NCI-H2196 (cell line): ENCODE measurements around the gene C6orf136.

ENCODE experiments used
- DNase-seq: peaks from one replicate; lab custom pipeline; 2025; ENCODE audit not compliant: unreplicated experiment; lab: John Stamatoyannopoulos, UW

The C6orf136 gene

GRCh38 chr6:30615958-30616810 lies 30.7 kb upstream of the C6orf136 start:
- DNase-seq = peak; percentile 26

- peak; percentile 99 for DNase-seq
Observed at GRCh38 chr6:30616811-30617564, 29.9 kb upstream of the C6orf136 start, which contains the start of gene PPP1R10. PPP1R10 (minus strand) TSS chr6:30617243; CDS start chr6:30609944, 7,299 bp downstream.

- peak; percentile 95 for DNase-seq
Observed at GRCh38 chr6:30617565-30618269, 29.2 kb upstream of the C6orf136 start, which contains the start of gene MRPS18B. MRPS18B (plus strand) TSS chr6:30617840; CDS start chr6:30617866, 26 bp downstream.

- DNase-seq = no peak
Observed at GRCh38 chr6:30618270-30618797, 28.6 kb upstream of the C6orf136 start.

GRCh38 chr6:30619561-30619960 lies 27.4 kb upstream of the C6orf136 start:
- no peak for DNase-seq

- no peak for DNase-seq
Observed at GRCh38 chr6:30625511-30625910, 21.4 kb upstream of the C6orf136 start.

- peak; percentile 87 for DNase-seq
Observed at GRCh38 chr6:30626484-30627366, 20.2 kb upstream of the C6orf136 start, which contains the start of gene ATAT1. ATAT1 (plus strand) TSS chr6:30626874.

- DNase-seq = no peak
Observed at GRCh38 chr6:30635834-30636233, 11.1 kb upstream of the C6orf136 start.

GRCh38 chr6:30640481-30640880 lies 6.5 kb upstream of the C6orf136 start:
- DNase-seq = no peak

GRCh38 chr6:30641048-30641447 lies 5.9 kb upstream of the C6orf136 start:
- no peak for DNase-seq

GRCh38 chr6:30643656-30644055 lies 3.3 kb upstream of the C6orf136 start:
- DNase-seq = no peak

GRCh38 chr6:30644769-30645168 lies 2.2 kb upstream of the C6orf136 start:
- no peak for DNase-seq

- DNase-seq = no peak
Observed at GRCh38 chr6:30645989-30646388, 944 bp upstream of the C6orf136 start.

- DNase-seq = peak; percentile 67
Observed at GRCh38 chr6:30647242-30648116, 546 bp downstream of the C6orf136 start.

GRCh38 chr6:30651143-30651542 lies 4.2 kb downstream of the C6orf136 start:
- DNase-seq = no peak

GRCh38 chr6:30654798-30655742 lies 8.1 kb downstream of the C6orf136 start:
- DNase-seq = no peak

- no peak for DNase-seq
Observed at GRCh38 chr6:30655743-30656094, 8.8 kb downstream of the C6orf136 start.

- no peak for DNase-seq
Observed at GRCh38 chr6:30656513-30656912, 9.6 kb downstream of the C6orf136 start.
